DOHH2 (cell line): ENCODE results near the gene TMEM272.

ENCODE experiments used
- CTCF ChIP-seq: fragments of 200-600 bp; sonication (generic); IDR thresholded peaks from one replicate; pipeline ENCODE4 v1.5.1; 2014; ENCODE audit warnings: antibody characterized with exemption, mild to moderate bottlenecking, low read depth, low read length; ENCODE audit not compliant: poor library complexity, severe bottlenecking
- EZH2phosphoT487 ChIP-seq: fragments of 200-600 bp; sonication (generic); IDR thresholded peaks from 2 replicates; pipeline ENCODE4 v1.6.1; 2017; ENCODE audit warnings: borderline replicate concordance, mild to moderate bottlenecking, antibody characterized with exemption, low read length, moderate library complexity, mixed read lengths

- TF ChIP-seq CTCF = no peak
- no peak for TF ChIP-seq EZH2phosphoT487
These were observed 37.7 kb upstream of the TMEM272 start for GRCh38 chr13:51882570-51883225.
